Measurements from ENCODE around the gene REXO5.

REXO5 gene

GRCh38 chr16:20849589-20850390 lies 43.5 kb downstream of the REXO5 start:
- H3K36me3 ChIP-seq (ENCODE audit: insufficient read depth) = no peaks in the 10 kb centered on the region
- peaks cover under 1% of the 10 kb centered on the region for H3K4me1 ChIP-seq (ENCODE audit: low read depth, poor library complexity, severe bottlenecking)
- TF ChIP-seq CTCF (conservative IDR thresholded peaks at IDR 0.05; ENCODE audit: low read depth, low read length) = peak; percentile 97
- no peak overlapping the region for H3K4me2 ChIP-seq
- H3K27me3 ChIP-seq (ENCODE audit: insufficient read depth, low read depth) = no peaks in the 10 kb centered on the region
- no peak overlapping the region for H2AFZ ChIP-seq (ENCODE audit: low read depth)
- H3K9ac ChIP-seq = no peak overlapping the region
- no peak overlapping the region for H3K27ac ChIP-seq
- no peaks in the 10 kb centered on the region for H4K20me1 ChIP-seq (ENCODE audit: insufficient read depth)
- H3K79me2 ChIP-seq (ENCODE audit: insufficient read depth, low read depth) = no peaks in the 10 kb centered on the region
- no peak overlapping the region for H3K4me3 ChIP-seq (IDR thresholded peaks at IDR 0.05; ENCODE audit: insufficient read depth, low read depth, low read length)

GRCh38 chr16:20850981-20851380 lies 44.7 kb downstream of the REXO5 start:
- H3K4me3 ChIP-seq (IDR thresholded peaks at IDR 0.05; ENCODE audit: insufficient read depth, low read depth, low read length) = no peak overlapping the region
- no peaks in the 10 kb centered on the region for H3K36me3 ChIP-seq (ENCODE audit: insufficient read depth)
- H3K27me3 ChIP-seq (ENCODE audit: insufficient read depth, low read depth) = no peaks in the 10 kb centered on the region
- no peaks in the 10 kb centered on the region for H4K20me1 ChIP-seq (ENCODE audit: insufficient read depth)
- TF ChIP-seq CTCF (conservative IDR thresholded peaks at IDR 0.05; ENCODE audit: low read depth, low read length) = no peak
- no peaks in the 10 kb centered on the region for H3K79me2 ChIP-seq (ENCODE audit: insufficient read depth, low read depth)
- H3K4me1 ChIP-seq (ENCODE audit: low read depth, poor library complexity, severe bottlenecking) = no peaks in the 10 kb centered on the region
- no peak overlapping the region for H3K27ac ChIP-seq
- H3K4me2 ChIP-seq = no peak overlapping the region
- H3K9ac ChIP-seq = no peak overlapping the region
- no peak overlapping the region for H2AFZ ChIP-seq (ENCODE audit: low read depth)

GRCh38 chr16:20851601-20852000 lies 45.3 kb downstream of the REXO5 start:
- H3K27ac ChIP-seq = no peak overlapping the region
- H4K20me1 ChIP-seq (ENCODE audit: insufficient read depth) = no peaks in the 10 kb centered on the region
- no peak overlapping the region for H2AFZ ChIP-seq (ENCODE audit: low read depth)
- no peaks in the 10 kb centered on the region for H3K4me1 ChIP-seq (ENCODE audit: low read depth, poor library complexity, severe bottlenecking)
- H3K4me3 ChIP-seq (IDR thresholded peaks at IDR 0.05; ENCODE audit: insufficient read depth, low read depth, low read length) = no peak overlapping the region
- TF ChIP-seq CTCF (conservative IDR thresholded peaks at IDR 0.05; ENCODE audit: low read depth, low read length) = no peak
- H3K4me2 ChIP-seq = no peak overlapping the region
- H3K27me3 ChIP-seq (ENCODE audit: insufficient read depth, low read depth) = no peaks in the 10 kb centered on the region
- no peaks in the 10 kb centered on the region for H3K36me3 ChIP-seq (ENCODE audit: insufficient read depth)
- H3K79me2 ChIP-seq (ENCODE audit: insufficient read depth, low read depth) = no peaks in the 10 kb centered on the region
- H3K9ac ChIP-seq = no peak overlapping the region

- Histone ChIP-seq H3K27ac (no peak overlapping the region), H3K4me2 (no peak overlapping the region), H3K4me1 (ENCODE audit: low read depth, poor library complexity, severe bottlenecking) (no peaks in the 10 kb centered on the region), H4K20me1 (ENCODE audit: insufficient read depth) (no peaks in the 10 kb centered on the region), H2AFZ (ENCODE audit: low read depth) (no peak overlapping the region), H3K9ac (no peak overlapping the region), H3K27me3 (ENCODE audit: insufficient read depth, low read depth) (no peaks in the 10 kb centered on the region), H3K36me3 (ENCODE audit: insufficient read depth) (no peaks in the 10 kb centered on the region), H3K4me3 (IDR thresholded peaks at IDR 0.05; ENCODE audit: insufficient read depth, low read depth, low read length) (no peak overlapping the region), H3K79me2 (ENCODE audit: insufficient read depth, low read depth) (no peaks in the 10 kb centered on the region)
- no peak for TF ChIP-seq CTCF (conservative IDR thresholded peaks at IDR 0.05; ENCODE audit: low read depth, low read length)
Observed at GRCh38 chr16:20853143-20853542, 46.8 kb downstream of the REXO5 start.

Measured in KMS-11 (cell line).